HepG2 (cell line): ENCODE measurements around the gene FRMD3. TPM values are rescaled to one million over a fixed set of nuclear protein-coding genes. Genes with fewer than 3 reads are reported as not detected.

Experiments used
- AHR ChIP-seq: IDR thresholded peaks from 2 replicates; pipeline ENCODE4 v1.6.1; 2018; ENCODE audit warnings: missing genetic modification reagents, missing compliant biosample characterization
- BATF2 ChIP-seq: sonication (generic); formaldehyde crosslinking; IDR thresholded peaks from 2 replicates; pipeline ENCODE4 v1.8.0; 2022; ENCODE audit warnings: mild to moderate bottlenecking, missing genetic modification reagents, moderate library complexity
- BRCA1 ChIP-seq: sonication (generic); formaldehyde crosslinking; IDR thresholded peaks from 2 replicates; pipeline ENCODE4 v1.4.0; 2020; ENCODE audit warnings: missing genetic modification reagents
- GPBP1L1 ChIP-seq: sonication (generic); formaldehyde crosslinking; IDR thresholded peaks from 2 replicates; pipeline ENCODE4 v1.5.0; 2020; ENCODE audit warnings: mild to moderate bottlenecking, missing genetic modification reagents
- GRHL1 ChIP-seq: sonication (generic); formaldehyde crosslinking; conservative IDR thresholded peaks from 2 replicates; pipeline ENCODE4 v1.8.0; 2022; ENCODE audit warnings: missing genetic modification reagents
- HMG20B ChIP-seq: conservative IDR thresholded peaks from 2 replicates; pipeline ENCODE4 v1.6.1; 2016; ENCODE audit warnings: missing genetic modification reagents, missing compliant biosample characterization
- MTERF4 ChIP-seq: sonication (generic); formaldehyde crosslinking; IDR thresholded peaks from 2 replicates; pipeline ENCODE4 v1.8.0; 2023; ENCODE audit warnings: mild to moderate bottlenecking, missing genetic modification reagents
- PAWR ChIP-seq: sonication (generic); formaldehyde crosslinking; IDR thresholded peaks from 2 replicates; pipeline ENCODE4 v1.4.0; 2020; ENCODE audit warnings: missing genetic modification reagents, mild to moderate bottlenecking, borderline replicate concordance
- PHB2 ChIP-seq: fragments of 450-650 bp; IDR thresholded peaks from 2 replicates; pipeline ENCODE4 v1.6.1; 2018; ENCODE audit not compliant: partially characterized antibody
- RORA ChIP-seq: sonication (generic); formaldehyde crosslinking; IDR thresholded peaks from 2 replicates; pipeline ENCODE4 v1.5.0; 2020; ENCODE audit warnings: mild to moderate bottlenecking, missing genetic modification reagents, moderate library complexity
- SALL1 ChIP-seq: sonication (generic); formaldehyde crosslinking; IDR thresholded peaks from 2 replicates; pipeline ENCODE4 v1.8.0; 2022; ENCODE audit warnings: mild to moderate bottlenecking, missing genetic modification reagents
- SNAPC2 ChIP-seq: sonication (generic); formaldehyde crosslinking; IDR thresholded peaks from 2 replicates; pipeline ENCODE4 v1.8.1; 2022; ENCODE audit warnings: mild to moderate bottlenecking, missing genetic modification reagents
- TOE1 ChIP-seq: sonication (generic); formaldehyde crosslinking; IDR thresholded peaks from 2 replicates; pipeline ENCODE4 v1.4.0; 2020; ENCODE audit warnings: mild to moderate bottlenecking, missing genetic modification reagents
- ZMYM4 ChIP-seq: sonication (generic); formaldehyde crosslinking; IDR thresholded peaks from 2 replicates; pipeline ENCODE4 v1.8.1; 2023; ENCODE audit warnings: mild to moderate bottlenecking, missing genetic modification reagents
- ZNF138 ChIP-seq: sonication (generic); formaldehyde crosslinking; IDR thresholded peaks from 2 replicates; pipeline ENCODE4 v1.5.0; 2020; ENCODE audit warnings: mild to moderate bottlenecking, low read depth, missing genetic modification reagents
- ZNF225 ChIP-seq: sonication (generic); formaldehyde crosslinking; IDR thresholded peaks from 2 replicates; pipeline ENCODE4 v1.4.0; 2020; ENCODE audit warnings: mild to moderate bottlenecking, missing genetic modification reagents
- ZNF280B ChIP-seq: sonication (generic); formaldehyde crosslinking; IDR thresholded peaks from 2 replicates; pipeline ENCODE4 v1.5.0; 2020; ENCODE audit warnings: missing genetic modification reagents, mild to moderate bottlenecking, borderline replicate concordance
- ZNF737 ChIP-seq: sonication (generic); formaldehyde crosslinking; IDR thresholded peaks from 2 replicates; pipeline ENCODE4 v1.5.0; 2020; ENCODE audit warnings: missing genetic modification reagents, mild to moderate bottlenecking, borderline replicate concordance
- ZNF788 ChIP-seq: sonication (generic); formaldehyde crosslinking; IDR thresholded peaks from 2 replicates; pipeline ENCODE4 v1.5.0; 2020; ENCODE audit warnings: mild to moderate bottlenecking, missing genetic modification reagents, borderline replicate concordance
- ZXDC ChIP-seq: sonication (generic); formaldehyde crosslinking; IDR thresholded peaks from 2 replicates; pipeline ENCODE4 v1.5.0; 2020; ENCODE audit warnings: mild to moderate bottlenecking, missing genetic modification reagents
- polyA plus RNA-seq, 8 experiments: library from polyadenylated mRNA; depleted of rRNA in 3 of 8; stranded (reverse) in 7 of 8; unstranded in 1 of 8; fragments of >200 nt; fragmentation: Illumina TruSeq in 4 of 8; extraction: Trizol in 4 of 8; gene quantifications; 2 replicates each; pipeline versions ENCODE4 v1.2.1 to v1.2.3, GENCODE V29; 2011 to 2016; ENCODE audit warnings: low read depth in 4 of 8, missing spikeins in 1 of 8, mixed read lengths in 1 of 8; ENCODE audit not compliant: insufficient read depth in 1 of 8
- total RNA-seq, 5 experiments: library from RNA; depleted of rRNA; stranded (reverse); fragments of >200 nt; fragmentation: Illumina TruSeq; extraction: Trizol; gene quantifications; 2 replicates each; pipeline ENCODE4 v1.2.3, GENCODE V29; 2016; ENCODE audit warnings: low read depth in 1 of 5

Gene FRMD3
- total and polyA plus RNA-seq, 2 of the 13 experiments (the other 11 are each of a cell fraction or from before 2014, with no cell fraction given) = 3.2 to 7.7 TPM

GRCh38 chr9:83538172-83538889 is at the start of gene FRMD3 (continued):
- TF ChIP-seq ZNF737 (no peak), SNAPC2 (CRISPR knock-in tag) (peak; percentile 64; the same call in 1 of the 2 replicates), ZMYM4 (peak; percentile 85), ZNF280B (CRISPR knock-in tag) (no peak), ZNF138 (CRISPR knock-in tag) (peak; percentile 57; the same call in 1 of the 2 replicates), MTERF4 (CRISPR knock-in tag) (peak; percentile 62), PHB2 (no peak), SALL1 (CRISPR knock-in tag) (peak; percentile 71), GRHL1 (CRISPR knock-in tag) (no peak), BRCA1 (CRISPR knock-in tag) (no peak), ZNF788 (CRISPR knock-in tag) (peak; percentile 89; the same call in 1 of the 2 replicates), TOE1 (CRISPR knock-in tag) (no peak; the same call in 1 of the 2 replicates), GPBP1L1 (CRISPR knock-in tag) (no peak), BATF2 (CRISPR knock-in tag) (peak; percentile 82; the same call in 1 of the 2 replicates), HMG20B (0 out of 2 replicates have a peak, but pooled peaks have one; percentile 55), RORA (CRISPR knock-in tag) (no peak), ZXDC (peak; percentile 68; the same call in 1 of the 2 replicates), PAWR (CRISPR knock-in tag) (no peak), AHR (CRISPR knock-in tag) (no peak), ZNF225 (no peak)
